ENCODE results near the gene TGM2. TPM values are rescaled to one million over a fixed set of nuclear protein-coding genes. Genes with fewer than 3 reads are reported as not detected.

Gene TGM2
- total RNA-seq, 1 donor from 2014 or later: 0.72 TPM

GRCh38 chr20:38168791-38169589, 3.9 kb upstream of the TGM2 start:
- no peak for TF ChIP-seq CTCF (IDR thresholded peaks at IDR 0.05; ENCODE audit: unreplicated experiment)
- no peak for DNase-seq (ENCODE audit: low spot score, unreplicated experiment)
- H3K27me3 Mint-ChIP-seq: peaks cover 6% of the 10 kb centered on the region
- no peak overlapping the region for H3K4me3 Mint-ChIP-seq (ENCODE audit: low read depth)
- no peaks in the 10 kb centered on the region for H3K9me3 Mint-ChIP-seq (ENCODE audit: low read depth)
- H3K36me3 Mint-ChIP-seq (ENCODE audit: insufficient read depth): no peaks in the 10 kb centered on the region
- H3K27ac Mint-ChIP-seq: no peak overlapping the region
- H3K4me1 Mint-ChIP-seq (ENCODE audit: low read depth): peaks cover 12% of the 10 kb centered on the region

GRCh38 chr20:38167851-38168760, 3.0 kb upstream of the TGM2 start:
- peaks cover 6% of the 10 kb centered on the region for H3K27me3 Mint-ChIP-seq
- TF ChIP-seq CTCF (IDR thresholded peaks at IDR 0.05; ENCODE audit: unreplicated experiment): no peak
- no peak for DNase-seq (ENCODE audit: low spot score, unreplicated experiment)
- H3K4me3 Mint-ChIP-seq (ENCODE audit: low read depth): no peak overlapping the region
- H3K36me3 Mint-ChIP-seq (ENCODE audit: insufficient read depth): no peaks in the 10 kb centered on the region
- H3K4me1 Mint-ChIP-seq (ENCODE audit: low read depth): peaks cover 8% of the 10 kb centered on the region
- H3K27ac Mint-ChIP-seq: no peak overlapping the region
- no peaks in the 10 kb centered on the region for H3K9me3 Mint-ChIP-seq (ENCODE audit: low read depth)

GRCh38 chr20:38167328-38167850, 2.3 kb upstream of the TGM2 start:
- H3K4me1 Mint-ChIP-seq (ENCODE audit: low read depth): peaks cover 6% of the 10 kb centered on the region
- TF ChIP-seq CTCF (IDR thresholded peaks at IDR 0.05; ENCODE audit: unreplicated experiment): no peak
- no peaks in the 10 kb centered on the region for H3K36me3 Mint-ChIP-seq (ENCODE audit: insufficient read depth)
- peaks cover 9% of the 10 kb centered on the region for H3K27me3 Mint-ChIP-seq
- H3K27ac Mint-ChIP-seq: no peak overlapping the region
- no peak overlapping the region for H3K4me3 Mint-ChIP-seq (ENCODE audit: low read depth)
- no peak for DNase-seq (ENCODE audit: low spot score, unreplicated experiment)
- no peaks in the 10 kb centered on the region for H3K9me3 Mint-ChIP-seq (ENCODE audit: low read depth)

GRCh38 chr20:38166703-38167233, 1.7 kb upstream of the TGM2 start:
- H3K4me1 Mint-ChIP-seq (ENCODE audit: low read depth): peaks cover 5% of the 10 kb centered on the region
- no peak for DNase-seq (ENCODE audit: low spot score, unreplicated experiment)
- peaks cover 9% of the 10 kb centered on the region for H3K27me3 Mint-ChIP-seq
- no peaks in the 10 kb centered on the region for H3K36me3 Mint-ChIP-seq (ENCODE audit: insufficient read depth)
- H3K27ac Mint-ChIP-seq: no peak overlapping the region
- H3K9me3 Mint-ChIP-seq (ENCODE audit: low read depth): no peaks in the 10 kb centered on the region
- no peak for TF ChIP-seq CTCF (IDR thresholded peaks at IDR 0.05; ENCODE audit: unreplicated experiment)
- no peak overlapping the region for H3K4me3 Mint-ChIP-seq (ENCODE audit: low read depth)

Data from progenitor cell of endocrine pancreas (in vitro differentiated cells).